ENCODE data around the gene KREMEN2. TPM values are rescaled to one million over a fixed set of nuclear protein-coding genes. Genes with fewer than 3 reads are reported as not detected.

The KREMEN2 gene
- total and polyA plus RNA-seq, 9 donors: 0.18 to 0.57 (median 0.23) TPM; not detected in 5

- Histone ChIP-seq H3K4me3 (no peak overlapping the region), H3K9me3 (no peaks in the 10 kb centered on the region), H3K27me3 (no peaks in the 10 kb centered on the region), H3K4me1 (ENCODE audit: insufficient read depth) (peaks cover 6% of the 10 kb centered on the region), H3K36me3 (no peaks in the 10 kb centered on the region), H3K27ac (no peak overlapping the region)
- no peak for TF ChIP-seq POLR2A (IDR thresholded peaks at IDR 0.05)
- TF ChIP-seq EP300 (IDR thresholded peaks at IDR 0.05): no peak
- no peak for TF ChIP-seq CTCF (IDR thresholded peaks at IDR 0.05)
- WGBS, 3 donors: 82 to 84% (median 83%) methylated on average over 6 of the region's 6 CpGs
- DNase-seq: no peak
- intact Hi-C loops (cut with DNase I): no loop called here
Measured at GRCh38 chr16:2977440-2977839, 13.4 kb downstream of the KREMEN2 start.

GRCh38 chr16:2979669-2980226, 15.7 kb downstream of the KREMEN2 start:
- Histone ChIP-seq H3K27ac (no peak overlapping the region), H3K4me3 (peak overlapping the region; percentile 77), H3K9me3 (no peaks in the 10 kb centered on the region), H3K4me1 (ENCODE audit: insufficient read depth) (peaks cover 6% of the 10 kb centered on the region), H3K36me3 (no peaks in the 10 kb centered on the region), H3K27me3 (no peaks in the 10 kb centered on the region)
- intact Hi-C loops (cut with DNase I): no loop called here
- peak in 1 of 5 donors; percentile 50 for DNase-seq
- WGBS, 3 donors: 1 to 4% (median 3%) methylated on average over 33 to 43 of the region's 43 CpGs
- TF ChIP-seq CTCF (IDR thresholded peaks at IDR 0.05): no peak
- no peak for TF ChIP-seq EP300 (IDR thresholded peaks at IDR 0.05)
- TF ChIP-seq POLR2A (IDR thresholded peaks at IDR 0.05): no peak

- peaks cover 8% of the 10 kb centered on the region for H3K4me1 ChIP-seq (ENCODE audit: insufficient read depth)
- DNase-seq: peak; percentile 90 to 97 (median 94)
- WGBS, 3 donors: 4 to 9% (median 8%) methylated on average over 55 to 91 of the region's 91 CpGs
- peak within 1 kb of the TSS; percentile 4 to 59 for H3K27ac ChIP-seq
- intact Hi-C loops (cut with DNase I): no loop called here
- TF ChIP-seq EP300 (IDR thresholded peaks at IDR 0.05): no peak
- no peak for TF ChIP-seq CTCF (IDR thresholded peaks at IDR 0.05)
- TF ChIP-seq POLR2A (IDR thresholded peaks at IDR 0.05): peak; percentile 91
- no peaks in the 10 kb centered on the region for H3K9me3 ChIP-seq
- no peaks in the 10 kb centered on the region for H3K36me3 ChIP-seq
- H3K27me3 ChIP-seq: no peaks in the 10 kb centered on the region
- H3K4me3 ChIP-seq: peak within 1 kb of the TSS; percentile 77
Measured at GRCh38 chr16:2980227-2981176, 16.4 kb downstream of the KREMEN2 start, which contains the start of gene PKMYT1. Gene PKMYT1 (minus strand): TSS chr16:2980446. CDS start chr16:2979657, 789 bp downstream.

- 20 to 32% (median 29%) methylated on average over 33 of the region's 33 CpGs for WGBS, 3 donors
- Histone ChIP-seq H3K4me1 (ENCODE audit: insufficient read depth) (peaks cover 8% of the 10 kb centered on the region), H3K9me3 (no peaks in the 10 kb centered on the region), H3K4me3 (peak overlapping the region; percentile 77), H3K27me3 (no peaks in the 10 kb centered on the region), H3K36me3 (no peaks in the 10 kb centered on the region), H3K27ac (no peak overlapping the region)
- no peak for TF ChIP-seq EP300 (IDR thresholded peaks at IDR 0.05)
- TF ChIP-seq CTCF (IDR thresholded peaks at IDR 0.05): no peak
- no peak for TF ChIP-seq POLR2A (IDR thresholded peaks at IDR 0.05)
- intact Hi-C loops (cut with DNase I): no loop called here
- no peak for DNase-seq
Measured at GRCh38 chr16:2981177-2981898, 17.3 kb downstream of the KREMEN2 start.

Data from ovary (tissue), 9 donors.